ENCODE results near the gene DUSP16. TPM values are rescaled to one million over a fixed set of nuclear protein-coding genes. Genes with fewer than 3 reads are reported as not detected.

The DUSP16 gene
- polyA plus RNA-seq, 1 donor from 2014 or later = 42.5 TPM

DNA sequence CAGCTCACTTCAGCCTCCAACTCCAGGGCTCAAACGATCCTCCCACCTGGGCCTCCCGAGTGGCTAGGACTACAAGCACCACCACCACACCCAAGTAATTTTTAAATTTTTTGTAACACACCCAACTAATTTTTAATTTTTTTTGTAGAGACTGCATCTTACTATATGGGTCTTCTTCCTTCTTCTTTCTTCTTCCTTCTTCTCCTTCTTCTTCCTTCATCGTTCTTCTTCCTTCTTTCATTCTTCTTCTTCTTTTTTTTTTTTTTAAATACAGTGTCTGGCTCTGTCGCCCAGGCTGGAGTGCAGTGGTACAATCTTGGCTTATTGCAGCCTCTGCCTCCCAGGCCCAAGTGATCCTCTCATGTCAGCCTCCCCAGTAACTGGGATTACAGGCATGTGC lies 48.0 kb upstream of the DUSP16 start:
- H2AFZ ChIP-seq (ENCODE audit: low read depth, low read length) = no peak overlapping the region
- H3F3A ChIP-seq (ENCODE audit: insufficient read depth, low read length, poor library complexity, severe bottlenecking) = peaks cover 4% of the 10 kb centered on the region
- H3K27me3 ChIP-seq (ENCODE audit: insufficient read depth, low read depth, low read length) = no peaks in the 10 kb centered on the region
- no peaks in the 10 kb centered on the region for H3K9me2 ChIP-seq (ENCODE audit: insufficient read depth, low read length)
- no peak overlapping the region for H3K9ac ChIP-seq (ENCODE audit: low read length)
- no peak overlapping the region for H3K27ac ChIP-seq (ENCODE audit: low read length)
- H3K4me3 ChIP-seq (ENCODE audit: low read length) = peak overlapping the region; percentile 95
- no peaks in the 10 kb centered on the region for H3K9me3 ChIP-seq (ENCODE audit: low read length)
- H3K4me2 ChIP-seq (ENCODE audit: low read length) = no peak overlapping the region
- peaks cover 16% of the 10 kb centered on the region for H3K79me2 ChIP-seq (replicated peaks; ENCODE audit: insufficient read depth, low read length)
- no peaks in the 10 kb centered on the region for H3K36me3 ChIP-seq (ENCODE audit: insufficient read depth, low read length)
- no peak for TF ChIP-seq MXI1 (conservative IDR thresholded peaks at IDR 0.05; ENCODE audit: poor library complexity, severe bottlenecking)
- TF ChIP-seq, protein P1, sequence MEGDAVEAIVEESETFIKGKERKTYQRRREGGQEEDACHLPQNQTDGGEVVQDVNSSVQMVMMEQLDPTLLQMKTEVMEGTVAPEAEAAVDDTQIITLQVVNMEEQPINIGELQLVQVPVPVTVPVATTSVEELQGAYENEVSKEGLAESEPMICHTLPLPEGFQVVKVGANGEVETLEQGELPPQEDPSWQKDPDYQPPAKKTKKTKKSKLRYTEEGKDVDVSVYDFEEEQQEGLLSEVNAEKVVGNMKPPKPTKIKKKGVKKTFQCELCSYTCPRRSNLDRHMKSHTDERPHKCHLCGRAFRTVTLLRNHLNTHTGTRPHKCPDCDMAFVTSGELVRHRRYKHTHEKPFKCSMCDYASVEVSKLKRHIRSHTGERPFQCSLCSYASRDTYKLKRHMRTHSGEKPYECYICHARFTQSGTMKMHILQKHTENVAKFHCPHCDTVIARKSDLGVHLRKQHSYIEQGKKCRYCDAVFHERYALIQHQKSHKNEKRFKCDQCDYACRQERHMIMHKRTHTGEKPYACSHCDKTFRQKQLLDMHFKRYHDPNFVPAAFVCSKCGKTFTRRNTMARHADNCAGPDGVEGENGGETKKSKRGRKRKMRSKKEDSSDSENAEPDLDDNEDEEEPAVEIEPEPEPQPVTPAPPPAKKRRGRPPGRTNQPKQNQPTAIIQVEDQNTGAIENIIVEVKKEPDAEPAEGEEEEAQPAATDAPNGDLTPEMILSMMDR (IDR thresholded peaks at IDR 0.05; ENCODE audit: poor library complexity, severe bottlenecking) = no peak
- TF ChIP-seq TAF1 (IDR thresholded peaks at IDR 0.05; ENCODE audit: low read depth) = no peak
- TF ChIP-seq REST (IDR thresholded peaks at IDR 0.05; ENCODE audit: borderline replicate concordance) = no peak
- no peak for TF ChIP-seq RAD21 (conservative IDR thresholded peaks at IDR 0.05)
- no peak for TF ChIP-seq EP300 (conservative IDR thresholded peaks at IDR 0.05; ENCODE audit: poor library complexity, severe bottlenecking)
- TF ChIP-seq SMC3 (conservative IDR thresholded peaks at IDR 0.05; ENCODE audit: poor library complexity) = no peak
- TF ChIP-seq POLR2AphosphoS5 (IDR thresholded peaks at IDR 0.05) = no peak
- TF ChIP-seq EZH2 (IDR thresholded peaks at IDR 0.05; ENCODE audit: borderline replicate concordance, insufficient read depth, low read length, poor library complexity, severe bottlenecking) = no peak
- H4K20me1 ChIP-seq (ENCODE audit: insufficient read depth) = no peaks in the 10 kb centered on the region

- Histone ChIP-seq H2AFZ (ENCODE audit: low read depth, low read length) (no peak overlapping the region), H3K27ac (ENCODE audit: low read length) (no peak overlapping the region), H3K36me3 (ENCODE audit: insufficient read depth, low read length) (no peaks in the 10 kb centered on the region), H3F3A (ENCODE audit: insufficient read depth, low read length, poor library complexity, severe bottlenecking) (peaks cover 4% of the 10 kb centered on the region), H3K9me3 (ENCODE audit: low read length) (no peaks in the 10 kb centered on the region), H3K4me3 (ENCODE audit: low read length) (no peak overlapping the region), H3K4me2 (ENCODE audit: low read length) (no peak overlapping the region), H3K9me2 (ENCODE audit: insufficient read depth, low read length) (no peaks in the 10 kb centered on the region), H4K20me1 (ENCODE audit: insufficient read depth) (no peaks in the 10 kb centered on the region), H3K9ac (ENCODE audit: low read length) (no peak overlapping the region), H3K27me3 (ENCODE audit: insufficient read depth, low read depth, low read length) (no peaks in the 10 kb centered on the region), H3K79me2 (replicated peaks; ENCODE audit: insufficient read depth, low read length) (peaks cover 13% of the 10 kb centered on the region)
- no peak for TF ChIP-seq RAD21 (conservative IDR thresholded peaks at IDR 0.05)
- TF ChIP-seq SMC3 (conservative IDR thresholded peaks at IDR 0.05; ENCODE audit: poor library complexity) = no peak
- TF ChIP-seq, protein P1 (IDR thresholded peaks at IDR 0.05; ENCODE audit: poor library complexity, severe bottlenecking) = no peak
- TF ChIP-seq POLR2AphosphoS5 (IDR thresholded peaks at IDR 0.05) = no peak
- no peak for TF ChIP-seq EP300 (conservative IDR thresholded peaks at IDR 0.05; ENCODE audit: poor library complexity, severe bottlenecking)
- TF ChIP-seq MXI1 (conservative IDR thresholded peaks at IDR 0.05; ENCODE audit: poor library complexity, severe bottlenecking) = no peak
- no peak for TF ChIP-seq TAF1 (IDR thresholded peaks at IDR 0.05; ENCODE audit: low read depth)
- no peak for TF ChIP-seq EZH2 (IDR thresholded peaks at IDR 0.05; ENCODE audit: borderline replicate concordance, insufficient read depth, low read length, poor library complexity, severe bottlenecking)
- no peak for TF ChIP-seq REST (IDR thresholded peaks at IDR 0.05; ENCODE audit: borderline replicate concordance)
These were observed 47.0 kb upstream of the DUSP16 start for GRCh38 chr12:12609692-12610091.

Measured in neural cell (in vitro differentiated cells).